HG02884 (cell line): Measurements from ENCODE around the gene SACM1L.
"Not testable (repeated sequence)": the region's sequence is repeated elsewhere in the genome, so short reads cannot be mapped to it uniquely, and the experiment has no call there.

Source experiments
- ATAC-seq: cut with Tn5 transposase; IDR thresholded peaks from one replicate; pipeline ENCODE4 v1.9.1; 2021; ENCODE audit warnings: mild to moderate bottlenecking, moderate library complexity; ENCODE audit not compliant: unreplicated experiment

Gene SACM1L

GRCh38 chr3:45666757-45667431 is 22.3 kb upstream of the SACM1L start:
- ATAC-seq = no peak

DNA sequence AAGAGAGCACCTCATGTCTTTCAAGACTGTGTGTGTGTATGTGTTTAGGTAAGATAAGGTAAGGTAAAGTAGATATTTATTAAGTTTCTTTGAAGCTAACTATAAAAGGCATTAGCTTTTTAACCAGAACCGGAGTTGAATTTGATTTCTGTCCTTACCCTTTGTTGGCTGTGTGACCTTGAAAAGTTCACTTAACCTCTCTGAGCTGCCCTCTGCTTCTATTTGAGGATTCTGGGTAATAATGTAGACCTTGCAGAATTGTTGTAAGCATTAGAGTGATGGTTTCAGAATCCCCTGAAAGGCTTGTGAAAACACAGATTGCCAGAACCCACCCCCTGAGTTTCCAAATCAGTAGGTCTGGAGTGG is 21.6 kb upstream of the SACM1L start:
- ATAC-seq = no peak

DNA sequence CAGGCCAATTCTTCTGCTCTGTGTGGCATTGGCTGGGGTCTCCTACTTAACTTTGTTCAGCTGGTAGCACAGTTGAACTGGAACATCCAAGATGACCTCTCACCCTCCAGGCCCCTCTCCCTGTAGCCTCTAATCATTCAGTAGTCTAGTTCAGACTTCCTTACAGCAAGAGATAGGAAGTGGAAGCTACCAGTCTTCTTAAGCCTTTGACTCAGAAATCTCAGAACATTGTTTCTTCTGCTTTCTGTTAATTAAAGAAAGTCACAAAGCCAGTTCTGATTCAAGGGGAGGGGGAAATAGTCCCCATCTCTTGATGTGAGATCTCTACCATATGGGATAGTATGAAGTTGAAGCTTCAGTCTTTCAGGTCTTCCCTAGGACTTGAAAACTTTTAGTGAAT is 18.8 kb upstream of the SACM1L start:
- ATAC-seq = no peak

GRCh38 chr3:45670991-45671390 is 18.2 kb upstream of the SACM1L start:
- ATAC-seq = no peak

- no peak for ATAC-seq
Observed at GRCh38 chr3:45673273-45673672, 15.9 kb upstream of the SACM1L start.

GRCh38 chr3:45676325-45677032 is 12.7 kb upstream of the SACM1L start:
- ATAC-seq = no peak

- no peak for ATAC-seq
Observed at GRCh38 chr3:45677033-45677446, 12.2 kb upstream of the SACM1L start.

DNA sequence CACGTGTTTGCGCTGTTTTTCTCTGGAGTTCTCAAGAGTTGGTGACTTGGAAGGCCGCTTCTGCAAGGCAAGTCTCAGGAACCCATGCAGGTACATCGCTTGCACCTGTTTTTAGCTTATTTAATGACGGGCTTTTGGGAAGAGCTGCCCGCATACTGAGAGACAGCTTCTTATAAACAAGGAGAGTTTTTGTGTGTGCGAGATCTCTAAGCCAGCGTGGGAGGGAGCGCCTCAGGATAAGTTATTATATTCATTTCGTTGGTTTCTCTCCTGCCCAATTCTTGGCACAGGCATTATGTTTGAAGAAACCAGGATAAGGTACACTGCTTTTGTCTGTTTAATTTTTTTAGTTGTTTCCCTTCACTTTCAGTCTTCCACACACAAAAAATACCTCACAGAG is 11.4 kb upstream of the SACM1L start:
- no peak for ATAC-seq

- no peak for ATAC-seq
Observed at GRCh38 chr3:45679805-45680204, 9.4 kb upstream of the SACM1L start.

GRCh38 chr3:45681221-45681620 is 8.0 kb upstream of the SACM1L start:
- no peak for ATAC-seq

DNA sequence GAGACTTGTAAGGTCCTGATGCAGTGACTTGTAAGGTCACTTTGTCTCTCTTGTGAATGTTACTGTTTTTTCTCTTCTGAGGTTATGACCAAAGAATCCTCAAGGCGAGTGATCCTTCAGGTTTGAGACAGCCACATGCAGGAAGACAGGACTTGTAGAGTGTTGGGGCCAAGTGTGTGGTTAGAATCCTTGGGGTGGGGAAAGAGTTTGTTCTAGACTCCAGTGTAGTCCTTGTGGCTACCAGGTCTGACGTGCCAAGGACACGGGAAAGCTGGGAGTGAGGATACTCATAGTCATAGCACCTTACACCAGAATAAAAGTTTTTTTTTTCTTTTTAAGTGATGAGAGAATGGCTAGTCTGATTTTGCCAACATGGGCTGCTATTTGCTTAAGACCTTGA is 7.3 kb upstream of the SACM1L start:
- ATAC-seq = no peak

GRCh38 chr3:45682311-45682710 is 6.9 kb upstream of the SACM1L start:
- ATAC-seq = no peak

DNA sequence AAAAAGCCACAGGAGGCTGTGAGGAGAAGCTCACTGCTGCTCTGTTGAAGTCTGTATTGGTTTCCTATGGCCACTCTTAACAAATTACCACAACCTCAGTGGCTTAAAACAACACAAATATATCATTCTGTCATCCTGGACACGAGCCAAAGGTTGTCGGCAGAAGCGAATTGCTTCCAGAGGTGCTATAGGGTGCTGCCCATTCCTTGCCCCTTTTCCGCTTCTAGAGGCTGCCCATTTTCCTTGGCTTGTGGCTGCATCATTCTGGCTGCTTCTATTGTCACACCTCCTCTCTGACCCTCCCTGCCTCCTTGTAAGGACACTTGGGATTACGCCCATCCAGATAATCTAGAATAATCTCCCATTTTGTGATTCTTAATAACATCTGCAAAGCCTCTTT is 6.4 kb upstream of the SACM1L start:
- ATAC-seq = no peak

DNA sequence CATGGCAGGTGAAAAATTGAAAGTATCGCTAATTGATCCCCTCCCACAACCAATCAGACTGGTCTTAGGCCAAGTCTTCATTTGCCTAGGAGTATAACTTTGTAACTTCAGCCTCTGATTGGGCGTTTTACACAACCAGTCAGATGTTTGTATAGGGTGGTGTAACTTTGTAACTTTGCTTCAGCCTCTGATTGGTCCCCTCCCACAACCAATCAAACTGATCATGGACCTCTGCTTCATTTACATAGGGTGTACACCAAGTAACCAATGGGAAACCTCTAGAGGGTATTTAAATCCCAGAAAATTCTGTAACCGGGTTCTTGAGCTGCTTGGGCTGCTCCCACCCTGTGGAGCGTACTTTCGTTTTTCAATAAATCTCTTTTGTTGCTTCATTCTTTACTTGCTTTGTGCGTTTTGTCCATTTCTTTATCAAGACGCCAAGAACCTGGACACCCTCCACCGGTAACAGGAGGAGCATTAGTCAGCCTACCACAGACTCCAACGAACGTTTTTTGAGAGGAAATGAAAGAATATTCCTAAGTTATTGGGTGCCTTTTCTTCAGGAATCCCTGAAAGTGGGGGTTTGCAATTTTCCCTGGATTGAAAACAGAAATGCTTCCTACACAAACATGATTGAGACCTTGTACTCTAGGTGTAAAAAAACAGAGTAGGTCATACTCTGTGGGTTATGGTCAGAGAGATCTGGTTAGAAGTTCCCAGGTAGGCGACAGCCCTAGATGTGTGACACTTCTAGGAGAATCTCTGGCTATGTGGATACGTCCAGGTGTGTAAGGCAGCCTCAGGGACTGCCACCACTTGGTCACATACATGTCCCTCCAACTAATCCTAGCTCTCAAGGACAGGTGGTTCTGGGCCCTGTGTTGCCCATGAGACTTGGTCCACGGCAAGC is 5.5 kb upstream of the SACM1L start:
- ATAC-seq = no peak

GRCh38 chr3:45684327-45684892 is 4.8 kb upstream of the SACM1L start:
- ATAC-seq = no peak

GRCh38 chr3:45685722-45686121 is 3.5 kb upstream of the SACM1L start:
- ATAC-seq = not testable (repeated sequence)

DNA sequence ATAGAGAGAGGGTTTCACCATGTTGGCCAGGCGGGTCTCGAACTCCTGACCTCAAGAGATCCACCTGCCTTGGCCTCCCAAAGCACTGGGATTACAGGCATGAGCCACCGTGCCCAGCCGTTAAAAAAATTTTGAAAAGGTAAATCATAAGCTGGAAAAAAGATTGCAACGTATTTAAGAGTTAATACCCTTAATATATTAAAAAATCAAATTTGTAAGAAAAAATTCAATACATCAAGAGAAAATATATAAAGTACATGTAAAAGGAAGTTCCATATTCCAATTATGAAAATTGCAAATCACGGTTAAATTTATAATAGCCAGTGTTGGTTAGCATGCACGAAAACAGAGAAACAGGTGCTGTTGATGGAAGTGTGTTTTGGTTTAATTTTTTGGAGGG is 2.3 kb upstream of the SACM1L start:
- no peak for ATAC-seq

GRCh38 chr3:45687828-45688193 is 1.4 kb upstream of the SACM1L start:
- no peak for ATAC-seq

DNA sequence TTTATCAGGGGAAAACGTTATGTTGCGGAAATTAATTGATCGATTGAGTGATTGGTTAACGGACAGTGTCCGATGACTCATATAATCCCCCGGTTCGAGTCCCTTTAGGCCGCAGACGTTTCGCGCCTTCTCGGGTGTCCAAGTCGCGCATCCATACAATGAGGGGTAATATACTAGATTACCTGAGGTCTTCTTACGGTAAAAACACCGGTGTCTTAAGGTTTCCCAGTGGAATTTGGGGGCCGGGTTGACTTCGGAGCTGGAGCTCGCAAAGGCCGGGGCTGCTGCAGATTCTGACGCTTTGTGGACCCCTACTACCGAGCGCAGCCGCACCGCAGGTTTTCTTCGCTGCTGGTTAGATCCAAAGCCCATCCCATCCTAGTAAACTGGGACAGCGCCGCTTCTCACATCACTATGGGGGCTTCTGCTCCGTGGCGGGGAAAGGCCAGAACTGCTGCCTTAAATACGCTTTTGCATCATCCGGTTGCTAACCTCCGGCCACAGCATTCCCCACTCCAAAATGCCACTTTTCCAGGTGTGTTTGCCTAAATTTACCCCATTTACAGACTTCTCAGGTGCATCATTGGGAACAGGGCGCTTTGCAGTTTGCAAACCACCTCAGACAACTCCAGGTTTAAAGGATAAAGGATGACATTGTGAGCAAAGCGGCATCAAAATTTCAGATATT is 858 bp upstream of the SACM1L start:
- no peak for ATAC-seq

DNA sequence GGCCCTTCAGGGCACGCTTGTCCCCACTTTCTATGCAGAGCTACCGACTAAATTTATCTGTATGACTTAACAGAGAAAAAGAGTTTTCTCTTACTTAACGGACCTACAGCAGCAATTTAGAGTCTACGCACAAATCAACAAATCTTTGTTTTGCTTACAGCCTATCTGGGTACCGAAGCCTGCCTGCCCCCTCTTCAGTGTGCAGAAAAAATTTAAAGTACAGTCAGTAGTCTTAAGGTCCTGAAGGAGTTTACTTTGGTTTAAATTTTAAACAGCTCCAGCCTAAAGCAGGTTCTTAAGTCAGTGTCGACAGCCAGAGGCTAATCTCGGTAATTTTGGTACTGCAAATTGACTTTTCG is 570 bp downstream of the SACM1L start:
- no peak for ATAC-seq
